Liver (tissue), 2 donors: ENCODE measurements around the gene FAN1.

Experiments used
- CTCF ChIP-seq: fragments of 150-350 bp; IDR thresholded peaks from 2 replicates; pipeline ENCODE4 v1.5.1; 2017; ENCODE audit warnings: improper control_type of control experiment, low read depth, low read length; ENCODE audit not compliant: missing input control
- FOXA1 ChIP-seq: IDR thresholded peaks from 2 replicates; pipeline ENCODE4 v1.6.1; 2016; ENCODE audit warnings: antibody characterized with exemption
- YY1 ChIP-seq: IDR thresholded peaks from 2 replicates; pipeline ENCODE4 v1.6.1; 2016; ENCODE audit warnings: antibody characterized with exemption, mild to moderate bottlenecking
- donor health status: healthy.

- no peak for TF ChIP-seq CTCF
- TF ChIP-seq YY1: no peak
- no peak for TF ChIP-seq FOXA1
Measured at GRCh38 chr15:30923429-30923828, 19.7 kb downstream of the FAN1 start.
